ENCODE data around the gene BMP8A.
"Not testable (repeated sequence)": the region's sequence is repeated elsewhere in the genome, so short reads cannot be mapped to it uniquely, and the experiment has no call there.

- TF ChIP-seq EZH2phosphoT487, CTCF (IDR thresholded peaks at IDR 0.05; ENCODE audit: low read length): not testable (repeated sequence)
Observed at GRCh38 chr1:39515131-39516086, 24.0 kb downstream of the BMP8A start.
